SK-MEL-5 (cell line): ENCODE data around the gene TMEM14B. TPM values are rescaled to one million over a fixed set of nuclear protein-coding genes. Genes with fewer than 3 reads are reported as not detected.
"Not testable (repeated sequence)": the region's sequence is repeated elsewhere in the genome, so short reads cannot be mapped to it uniquely, and the experiment has no call there.

Experiments used
- DNase-seq: peaks from one replicate; pipeline ENCODE4 v3.0.0-alpha.2; 2016; ENCODE audit warnings: low read depth, low spot score
- in situ Hi-C: cut with HindIII; loops from 2 replicates; pipeline ENCODE4 v1.10.0; 2016; ENCODE audit warnings: low sequenced_read_pairs, high pct_unique_total_duplicates, low pct_unique_long_range_greater_than_20kb
- total RNA-seq: library from RNA; depleted of rRNA; stranded (reverse); fragments of >200 nt; shearing (Covaris generic); gene quantifications from 2 replicates; pipeline ENCODE4 v1.2.3, GENCODE V29; 2014

The TMEM14B gene
- total RNA-seq, 1 experiment from 2014 or later, result 253 TPM

GRCh38 chr6:10740061-10740460 lies 7.5 kb upstream of the TMEM14B start:
- no peak for DNase-seq
- in situ Hi-C loops, result no loop called here

GRCh38 chr6:10741643-10742042 lies 6.0 kb upstream of the TMEM14B start:
- in situ Hi-C loops, DNase-seq: not testable (repeated sequence)

GRCh38 chr6:10742251-10742650 lies 5.4 kb upstream of the TMEM14B start:
- in situ Hi-C loops, result no loop called here
- DNase-seq, result no peak

- in situ Hi-C loops, result no loop called here
- no peak for DNase-seq
Measured at GRCh38 chr6:10743515-10743914, 4.1 kb upstream of the TMEM14B start.

- no peak for DNase-seq
- in situ Hi-C loops, result no loop called here
Measured at GRCh38 chr6:10745116-10745515, 2.5 kb upstream of the TMEM14B start.

GRCh38 chr6:10746915-10747250 lies 722 bp upstream of the TMEM14B start:
- in situ Hi-C loops, result no loop called here
- DNase-seq, result no peak

GRCh38 chr6:10749734-10750133 lies 2.1 kb downstream of the TMEM14B start:
- no peak for DNase-seq
- in situ Hi-C loops, result no loop called here

- DNase-seq, in situ Hi-C loops: not testable (repeated sequence)
Measured at GRCh38 chr6:10750568-10750967, 3.0 kb downstream of the TMEM14B start.

GRCh38 chr6:10751757-10752156 lies 4.2 kb downstream of the TMEM14B start:
- in situ Hi-C loops, DNase-seq: not testable (repeated sequence)

- DNase-seq, result no peak
- in situ Hi-C loops, result no loop called here
Measured at GRCh38 chr6:10756085-10756484, 8.5 kb downstream of the TMEM14B start.

GRCh38 chr6:10759312-10759839 lies 11.8 kb downstream of the TMEM14B start:
- DNase-seq, result peak; percentile 88
- in situ Hi-C loops, result no loop called here

- DNase-seq, result no peak
- in situ Hi-C loops, result no loop called here
Measured at GRCh38 chr6:10759884-10760329, 12.3 kb downstream of the TMEM14B start.

GRCh38 chr6:10763006-10763405 lies 15.4 kb downstream of the TMEM14B start:
- DNase-seq, result no peak
- in situ Hi-C loops, result no loop called here

- in situ Hi-C loops, result no loop called here
- no peak for DNase-seq
Measured at GRCh38 chr6:10769419-10769818, 21.8 kb downstream of the TMEM14B start.

- DNase-seq, result no peak
- in situ Hi-C loops, result no loop called here
Measured at GRCh38 chr6:10771371-10771894, 23.8 kb downstream of the TMEM14B start.

- no peak for DNase-seq
- in situ Hi-C loops, result no loop called here
Measured at GRCh38 chr6:10778230-10778629, 30.6 kb downstream of the TMEM14B start.

- in situ Hi-C loops, result no loop called here
- no peak for DNase-seq
Measured at GRCh38 chr6:10779076-10779475, 31.5 kb downstream of the TMEM14B start.

- no peak for DNase-seq
- in situ Hi-C loops, result no loop called here
Measured at GRCh38 chr6:10791673-10792072, 44.1 kb downstream of the TMEM14B start.

GRCh38 chr6:10792101-10792500 lies 44.5 kb downstream of the TMEM14B start:
- no peak for DNase-seq
- in situ Hi-C loops, result no loop called here

GRCh38 chr6:10793035-10793434 lies 45.4 kb downstream of the TMEM14B start:
- no peak for DNase-seq
- in situ Hi-C loops, result no loop called here
